HG03520 (cell line): ENCODE results near the gene HES4.
"Not testable (repeated sequence)": the region's sequence is repeated elsewhere in the genome, so short reads cannot be mapped to it uniquely, and the experiment has no call there.

ENCODE experiments used
- ATAC-seq: cut with Tn5 transposase; IDR thresholded peaks from one replicate; pipeline ENCODE4 v1.9.1; 2021; ENCODE audit warnings: mild to moderate bottlenecking, moderate library complexity; ENCODE audit not compliant: unreplicated experiment

Gene HES4

GRCh38 chr1:1000357-1001056, 610 bp upstream of the HES4 start:
- no peak for ATAC-seq

DNA sequence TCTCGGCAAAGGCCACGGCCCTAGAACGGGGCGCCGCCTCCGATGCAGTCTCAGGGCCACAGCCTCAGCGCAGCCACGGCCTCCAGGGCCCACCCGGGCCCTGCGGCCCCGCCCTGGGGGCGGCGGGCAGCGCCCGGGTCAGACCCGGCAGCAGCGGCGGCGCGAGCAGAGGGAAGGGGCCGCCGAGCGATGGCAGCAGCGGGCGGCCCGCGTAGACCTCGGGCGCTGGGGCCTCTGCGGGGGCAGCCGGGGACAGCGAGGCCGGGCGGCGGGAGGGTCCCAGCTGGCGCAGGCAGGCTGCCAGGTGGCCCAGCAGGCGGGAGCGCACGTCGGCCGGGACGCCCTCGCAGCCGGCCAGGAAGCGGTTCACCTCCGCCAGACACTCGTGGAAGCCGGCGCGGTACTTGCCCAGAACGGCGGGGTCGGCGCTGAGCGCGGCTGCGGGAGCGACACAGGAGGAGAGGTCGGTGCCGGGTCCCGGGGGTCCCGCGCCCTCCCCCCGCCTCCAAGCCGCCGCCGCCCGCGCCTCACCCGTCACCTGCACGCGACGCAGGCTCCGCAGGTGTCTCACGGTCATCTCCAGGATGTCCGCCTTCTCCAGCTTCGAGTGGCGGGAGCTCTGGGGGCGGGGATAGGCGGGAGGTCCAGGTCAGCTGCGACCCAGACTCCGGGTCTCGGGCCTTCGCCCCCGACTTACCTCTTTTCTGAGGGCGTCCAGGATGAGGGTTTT, 737 bp downstream of the HES4 start:
- no peak for ATAC-seq

DNA sequence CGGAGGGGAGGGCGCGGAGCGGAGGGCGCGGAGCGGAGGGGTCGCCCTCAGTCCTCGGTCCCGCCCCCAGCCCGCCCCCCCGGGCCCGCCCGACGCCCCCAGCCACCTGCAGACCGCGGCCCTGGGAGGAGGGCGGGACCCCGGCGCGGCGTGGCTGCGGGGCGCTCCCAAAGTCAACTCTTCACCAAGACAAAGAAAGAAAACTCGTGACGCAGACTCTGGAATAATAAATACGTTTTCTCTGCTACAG, 1.2 kb downstream of the HES4 start:
- ATAC-seq: no peak

DNA sequence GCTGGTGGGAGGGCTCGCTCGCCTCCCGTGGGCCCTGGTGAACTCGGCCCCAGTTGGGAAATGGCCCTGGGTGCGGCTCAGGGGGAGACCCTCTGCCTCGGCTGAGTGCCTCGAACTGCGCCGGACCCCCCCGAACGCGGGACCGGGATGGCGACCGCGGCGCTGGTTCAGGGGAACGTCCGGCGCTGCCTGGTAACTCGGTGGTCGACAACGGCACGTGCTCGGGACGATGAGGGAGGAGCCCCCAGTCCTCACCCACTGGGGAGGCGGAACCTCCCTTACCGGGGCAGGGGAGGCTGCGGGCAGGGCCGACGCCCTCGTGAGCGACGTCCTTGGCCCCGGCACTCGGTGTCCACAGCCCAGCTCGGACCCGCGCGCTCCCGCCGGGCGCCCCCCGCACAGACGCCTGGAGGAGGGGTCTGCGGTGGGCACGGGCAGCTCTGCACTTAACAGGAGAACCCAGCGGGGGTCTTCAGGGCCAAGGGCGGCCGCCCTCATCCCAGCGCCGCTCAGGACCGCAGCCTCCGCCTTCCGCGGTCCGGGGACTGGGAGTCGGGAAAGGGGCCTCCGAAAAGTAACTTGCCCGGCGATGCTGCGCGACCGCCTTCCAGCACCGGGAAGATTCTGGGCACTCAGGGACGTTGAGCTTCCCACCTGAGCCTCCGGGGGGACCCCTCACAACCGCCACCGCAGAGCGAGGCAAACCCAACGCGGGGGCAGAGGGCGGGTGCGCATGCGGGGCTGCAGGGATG, 1.7 kb downstream of the HES4 start:
- ATAC-seq: no peak

DNA sequence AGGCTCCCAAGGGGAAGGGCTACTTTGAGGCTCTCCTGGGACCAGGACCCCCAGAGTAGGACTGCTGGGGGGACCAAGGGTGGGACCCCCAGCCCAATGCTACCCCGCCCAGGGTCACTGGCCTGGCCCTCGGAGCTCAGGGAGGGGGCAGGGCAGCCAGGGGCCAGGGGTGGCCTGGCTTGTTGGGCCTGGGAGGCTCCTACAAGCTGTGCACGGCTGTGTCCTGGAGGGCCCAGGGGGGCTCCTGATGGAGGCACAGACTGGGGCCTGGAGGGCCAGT, 2.2 kb downstream of the HES4 start:
- ATAC-seq: no peak

DNA sequence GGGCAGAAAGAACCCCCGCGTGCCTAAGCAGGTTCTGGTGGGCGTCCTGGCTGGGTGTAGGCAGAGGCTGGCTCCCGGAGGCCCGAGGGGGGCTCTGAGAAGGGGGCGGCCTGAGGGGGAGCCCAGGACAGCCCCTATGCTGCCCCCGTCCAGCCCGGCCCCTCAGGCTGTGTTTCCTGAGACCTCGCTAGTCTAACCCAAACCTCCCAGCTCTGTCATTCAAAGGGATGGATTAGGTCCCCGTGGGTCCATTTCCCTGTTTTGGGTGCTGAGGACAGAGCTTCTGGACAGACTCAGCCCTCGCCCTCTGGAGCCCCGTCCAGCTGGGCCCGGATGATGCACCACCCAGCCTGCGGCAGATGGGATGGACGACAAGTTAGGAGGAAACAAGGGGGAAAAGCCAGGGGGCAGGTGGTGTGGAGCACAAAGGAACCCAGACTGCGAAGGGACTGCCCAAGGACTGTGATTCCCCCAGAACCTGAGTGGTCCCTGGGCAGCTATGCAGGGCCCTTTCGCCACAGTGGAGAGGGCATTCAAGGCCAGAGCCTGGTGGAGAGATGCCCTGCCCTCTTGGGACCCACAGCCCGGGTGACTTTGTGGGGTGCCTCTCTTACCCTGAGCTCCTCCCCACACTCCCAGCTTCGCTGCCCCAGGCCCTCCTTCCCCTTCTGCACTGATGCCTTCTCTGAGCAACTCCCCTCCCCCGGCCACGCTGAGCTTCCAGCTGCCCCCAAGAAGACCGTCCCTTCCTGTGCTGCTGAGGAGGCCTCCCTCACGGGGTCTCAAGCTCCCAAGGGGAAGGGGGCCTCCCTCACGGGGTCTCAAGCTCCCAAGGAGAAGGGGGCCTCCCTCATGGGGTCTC, 2.8 kb downstream of the HES4 start:
- no peak for ATAC-seq

DNA sequence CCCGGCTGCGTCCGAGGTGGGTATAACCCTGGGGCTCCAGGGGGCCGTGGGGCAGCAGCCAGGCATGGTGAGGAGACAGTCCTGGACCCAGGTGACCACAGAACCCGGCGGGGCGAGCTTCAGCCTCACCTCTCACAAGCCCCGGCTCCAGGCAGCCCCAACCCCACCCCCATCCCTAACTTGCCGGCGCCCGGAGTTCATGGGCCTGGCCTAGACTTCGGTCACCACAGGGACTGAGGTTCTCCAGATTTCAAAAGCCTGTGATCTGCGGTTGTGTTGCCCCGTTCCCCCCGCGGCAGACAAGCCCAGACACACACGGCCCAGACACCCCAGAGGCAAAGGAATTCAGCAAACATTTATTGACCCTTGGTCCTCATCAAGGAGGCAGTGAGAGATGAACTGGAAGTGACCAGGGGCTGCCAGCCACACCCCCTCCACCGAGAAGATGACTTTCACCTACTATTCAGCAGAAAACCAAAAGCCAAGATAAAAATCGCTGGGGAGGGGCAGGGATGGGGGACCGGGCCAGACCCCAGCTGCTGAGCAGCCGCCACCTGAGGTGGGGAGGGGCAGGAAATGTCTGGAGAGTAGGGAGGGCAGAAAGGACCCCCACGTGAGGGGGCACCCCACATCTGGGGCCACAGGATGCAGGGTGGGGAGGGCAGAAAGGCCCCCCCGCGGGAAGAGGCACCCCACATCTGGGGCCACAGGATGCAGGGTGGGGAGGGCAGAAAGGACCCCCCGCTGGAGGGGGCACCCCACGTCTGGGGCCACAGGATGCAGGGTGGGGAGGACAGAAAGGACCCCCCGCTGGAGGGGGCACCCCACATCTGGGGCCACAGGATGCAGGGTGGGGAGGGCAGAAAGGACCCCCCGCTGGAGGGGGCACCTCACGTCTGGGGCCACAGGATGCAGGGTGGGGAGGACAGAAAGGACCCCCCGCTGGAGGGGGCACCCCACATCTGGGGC, 3.9 kb downstream of the HES4 start:
- ATAC-seq: no peak

DNA sequence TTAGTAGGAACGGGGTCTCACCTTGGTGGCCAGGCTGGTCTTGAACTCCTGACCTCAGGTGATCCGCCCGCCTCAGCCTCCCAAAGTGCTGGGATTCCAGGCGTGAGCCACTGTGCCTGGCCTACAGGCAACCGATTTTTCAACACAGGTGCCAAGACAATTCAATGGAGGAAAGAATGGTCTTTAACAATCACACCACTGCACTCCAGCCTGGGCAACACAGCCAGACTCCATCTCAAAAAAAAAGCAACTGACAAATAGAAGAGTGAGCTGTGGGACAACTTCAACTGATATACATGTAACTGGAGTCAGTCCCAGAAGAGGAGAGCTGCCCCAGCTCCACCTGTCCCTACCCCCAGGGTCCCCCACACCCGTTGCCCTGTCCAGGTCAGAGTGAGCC, 5.4 kb downstream of the HES4 start:
- ATAC-seq: not testable (repeated sequence)

DNA sequence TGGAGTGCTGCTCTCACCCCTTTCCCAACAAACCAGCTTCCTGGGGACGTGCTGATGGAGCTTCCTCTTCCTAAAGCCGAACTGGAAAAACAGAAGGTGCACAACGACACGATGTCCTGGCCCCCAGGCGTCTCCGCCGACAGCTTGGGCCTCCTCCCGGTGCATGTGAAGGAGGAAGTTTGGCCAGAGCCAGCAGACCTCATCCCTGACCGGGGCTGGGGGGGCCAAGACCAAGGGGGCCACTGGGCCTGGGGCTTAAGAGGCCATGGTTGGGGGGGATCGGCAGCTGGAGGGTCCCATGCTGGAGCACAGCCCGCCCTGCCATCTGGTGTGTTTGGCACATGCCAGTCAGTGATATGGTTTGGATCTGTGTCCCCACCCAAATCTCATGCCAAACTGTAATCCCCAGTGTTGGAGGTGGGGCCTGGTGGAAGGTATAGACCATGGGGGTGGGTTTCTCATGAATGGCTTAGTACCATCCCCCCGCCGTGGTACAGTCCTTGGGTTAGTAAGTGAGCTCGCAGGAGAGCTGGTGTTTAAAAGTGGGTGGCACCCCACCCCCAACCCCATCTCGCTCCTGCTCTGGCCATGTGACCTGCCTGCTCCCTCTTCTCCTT, 6.4 kb downstream of the HES4 start:
- ATAC-seq: no peak

GRCh38 chr1:992362-992761, 7.5 kb downstream of the HES4 start:
- ATAC-seq: no peak

DNA sequence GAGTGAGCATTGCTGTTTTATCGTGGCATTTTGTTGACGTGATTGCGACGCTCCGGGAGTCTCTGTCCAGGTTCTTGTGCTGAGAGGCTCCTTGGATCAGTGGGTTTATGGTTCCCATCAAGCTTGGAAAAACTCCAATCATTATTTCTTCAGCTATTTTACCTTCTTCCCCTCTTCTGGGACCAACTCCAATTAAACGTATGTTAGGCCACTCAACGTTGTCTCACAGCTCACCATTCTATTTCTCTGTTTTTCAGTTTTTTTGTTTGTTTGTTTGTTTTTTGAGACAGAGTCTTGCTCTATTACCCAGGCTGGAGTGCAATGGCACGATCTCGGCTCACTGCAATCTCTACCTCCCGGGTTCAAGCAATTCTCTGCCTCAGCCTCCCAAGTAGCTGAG, 8.0 kb downstream of the HES4 start:
- no peak for ATAC-seq

- not testable (repeated sequence) for ATAC-seq
Measured at GRCh38 chr1:991275-991674, 8.6 kb downstream of the HES4 start.

GRCh38 chr1:988061-988460, 11.8 kb downstream of the HES4 start:
- ATAC-seq: not testable (repeated sequence)

DNA sequence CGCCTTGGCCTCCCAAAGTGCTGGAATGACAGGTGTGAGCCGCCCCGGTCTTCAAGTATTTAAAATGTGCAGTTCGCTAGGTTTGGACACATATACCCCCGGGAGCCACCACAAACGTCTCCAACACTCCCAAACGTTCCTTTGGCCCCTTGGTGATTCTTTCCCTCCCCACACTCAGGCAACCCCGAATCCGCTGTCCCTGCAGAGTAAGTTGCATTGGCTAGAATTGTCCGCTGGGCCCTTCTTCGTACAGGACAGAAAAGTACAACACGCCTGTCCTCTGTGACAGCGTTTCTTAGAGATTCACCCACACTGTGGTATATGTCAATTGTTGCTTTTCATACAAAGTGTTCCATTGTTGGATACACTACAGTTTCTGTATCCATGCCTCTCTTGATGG, 14.8 kb downstream of the HES4 start:
- no peak for ATAC-seq

DNA sequence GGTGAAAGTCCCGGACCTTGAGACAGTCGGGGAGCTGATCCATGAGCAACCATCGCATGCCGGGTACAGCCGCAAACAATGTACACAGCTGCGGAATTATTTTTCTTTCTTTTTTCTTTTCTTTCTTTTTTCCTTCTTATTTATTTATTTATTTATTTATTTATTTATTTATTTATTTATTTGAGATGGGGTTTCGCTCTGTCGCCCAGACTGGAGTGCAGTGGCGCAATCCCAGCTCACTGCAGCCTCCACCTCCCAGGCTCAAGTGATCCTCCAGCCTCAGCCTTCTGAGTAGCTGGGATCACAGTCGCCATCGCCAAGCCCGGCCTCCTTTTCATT, 15.5 kb downstream of the HES4 start:
- no peak for ATAC-seq

GRCh38 chr1:983798-984475, 16.0 kb downstream of the HES4 start:
- no peak for ATAC-seq

DNA sequence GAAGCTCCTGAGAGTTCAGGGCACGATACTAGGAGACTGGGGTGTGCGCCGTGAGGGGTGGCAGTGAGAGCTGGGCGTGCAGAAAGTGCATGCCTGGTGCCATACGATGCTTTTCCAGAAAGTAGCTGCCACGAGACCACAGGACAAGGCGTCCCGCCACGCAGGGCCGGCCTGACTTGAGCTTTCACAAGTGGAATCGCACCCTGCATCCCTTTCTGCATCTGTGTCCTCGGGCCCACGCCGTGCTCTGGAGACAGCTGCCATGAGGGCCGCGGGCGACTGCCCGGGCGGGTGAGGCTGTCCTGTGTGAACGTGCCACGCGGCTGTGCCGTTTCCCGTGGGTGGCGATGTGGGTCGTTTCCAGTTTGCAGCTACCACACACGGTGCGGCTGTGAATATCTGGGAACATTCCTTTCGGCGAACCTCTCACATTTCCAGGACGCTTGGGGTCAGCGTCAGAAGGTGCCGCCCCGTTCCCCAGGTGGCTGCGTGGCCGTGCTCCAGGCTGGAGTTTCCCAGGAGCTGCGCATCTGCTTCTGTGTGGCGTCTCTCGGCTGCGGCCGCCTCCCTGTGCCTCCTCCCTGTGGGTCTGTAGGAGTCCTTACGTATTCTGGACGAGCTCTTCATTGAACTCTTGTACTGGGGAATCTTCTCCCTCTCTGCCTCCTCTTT, 17.0 kb downstream of the HES4 start:
- no peak for ATAC-seq

DNA sequence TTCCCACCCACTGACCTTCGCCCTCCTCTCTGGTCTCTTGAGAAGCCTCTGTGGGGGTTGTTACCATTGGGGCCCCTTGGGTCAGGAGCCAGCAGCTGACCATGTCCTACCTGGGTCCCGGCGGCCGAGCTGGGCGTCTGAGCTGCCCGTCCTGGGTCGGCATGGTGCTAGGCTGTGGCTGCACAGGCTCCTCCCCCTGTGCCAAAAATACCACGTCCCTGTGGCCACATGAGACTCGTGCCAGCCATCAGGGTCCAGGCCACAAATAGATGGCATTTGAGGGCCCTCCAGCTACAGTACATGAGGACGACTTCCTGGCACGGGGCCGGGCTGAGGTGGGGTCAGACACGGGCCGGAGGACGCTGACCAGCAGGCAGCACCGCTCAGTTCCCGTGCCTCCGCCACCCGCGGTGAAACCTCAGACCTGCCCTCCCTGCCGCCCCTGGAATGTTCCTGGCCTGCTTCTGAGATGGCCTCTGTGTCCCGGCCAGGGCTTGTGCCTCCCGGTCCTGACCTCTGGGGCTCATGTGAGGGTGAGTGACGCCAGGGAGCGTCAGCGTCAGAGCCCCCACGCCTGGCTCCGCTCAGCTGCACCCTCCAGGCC, 17.8 kb downstream of the HES4 start, which contains the start of gene PERM1:
Gene PERM1, minus strand, starts transcription at position 139 of the 604 bp plus-strand sequence. CDS start 1,064 bp downstream, outside the sequence.
- no peak for ATAC-seq
